KG1 (cell line): ENCODE results near the gene MRPL19.

Experiments used
- DNase-seq: peaks from one replicate; lab custom pipeline; 2025; lab: John Stamatoyannopoulos, UW

MRPL19 gene

GRCh38 chr2:75646583-75647425 is at the start of gene MRPL19:
TSS of gene MRPL19 (plus strand) at chr2:75646783. CDS start at chr2:75646808, 25 bp downstream.
- DNase-seq, result peak; percentile 78

DNA sequence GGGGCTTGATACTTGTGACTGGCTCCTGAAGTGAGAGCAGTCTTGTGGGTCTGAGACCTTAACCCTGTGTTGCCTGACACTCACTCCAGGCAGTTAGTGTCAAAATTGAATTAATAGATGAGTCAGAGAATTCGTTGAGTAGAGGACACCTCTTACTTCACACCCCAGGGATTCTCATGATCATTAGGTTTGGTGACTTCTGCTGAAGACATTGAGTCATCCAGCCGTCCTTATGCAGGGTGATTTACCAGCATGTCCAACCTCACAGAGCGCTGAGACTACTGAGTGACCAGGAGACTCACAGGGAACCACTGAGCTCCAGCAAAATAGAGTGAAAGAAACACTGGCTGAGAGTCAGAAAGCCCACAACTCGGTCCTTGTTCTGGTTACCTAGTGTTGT is 49.8 kb upstream of the MRPL19 start:
- DNase-seq, result no peak

GRCh38 chr2:75597949-75598348 is 48.6 kb upstream of the MRPL19 start:
- no peak for DNase-seq

DNA sequence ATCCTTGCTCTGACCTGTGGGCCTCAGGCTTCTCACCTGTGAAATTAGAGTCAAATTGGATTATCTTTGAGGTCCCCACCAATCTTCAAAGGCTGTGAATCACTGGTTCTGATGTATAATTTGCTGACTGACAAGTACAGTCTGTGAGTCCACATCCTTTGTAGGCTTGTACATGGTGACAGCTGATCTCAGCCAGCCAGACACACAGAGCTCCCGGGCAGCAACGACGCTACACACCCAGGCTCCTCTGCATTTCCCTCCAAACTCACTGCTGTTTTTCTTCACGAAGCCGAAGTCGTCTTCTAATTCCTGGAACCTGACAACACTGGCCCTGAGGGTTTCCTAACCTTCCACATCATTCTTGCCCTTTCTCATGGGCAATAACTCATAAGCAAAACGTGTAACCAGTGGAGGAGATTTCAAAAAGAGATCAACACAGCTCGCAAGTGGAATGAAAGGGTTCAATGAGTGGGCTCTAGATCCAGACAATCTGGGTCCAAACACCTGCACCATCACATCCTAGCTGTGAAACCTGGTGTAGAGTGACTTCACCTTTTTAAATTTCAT is 47.9 kb upstream of the MRPL19 start:
- DNase-seq, result no peak

GRCh38 chr2:75600461-75601011 is 46.0 kb upstream of the MRPL19 start:
- no peak for DNase-seq

GRCh38 chr2:75602724-75603342 is 43.8 kb upstream of the MRPL19 start:
- DNase-seq, result no peak

DNA sequence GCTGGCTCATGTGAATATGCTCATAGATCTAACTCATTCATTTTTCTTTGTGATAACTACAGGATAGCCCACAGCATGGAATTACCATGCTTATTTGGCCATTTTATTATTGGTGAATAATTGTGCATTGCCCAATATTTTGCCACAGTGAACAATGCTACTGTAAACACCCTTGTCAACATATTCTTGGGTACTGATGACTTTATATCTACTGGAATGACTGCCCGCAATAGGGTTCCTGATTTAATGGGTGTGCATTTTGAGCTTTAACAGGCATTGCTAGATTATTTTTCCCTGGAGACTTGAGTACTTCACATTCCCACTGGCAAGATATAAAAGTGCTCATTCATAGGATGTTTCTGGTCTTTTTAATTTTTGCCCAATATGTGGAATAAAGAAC is 43.1 kb upstream of the MRPL19 start:
- no peak for DNase-seq

GRCh38 chr2:75604484-75604883 is 42.1 kb upstream of the MRPL19 start:
- DNase-seq, result no peak

GRCh38 chr2:75605770-75606529 is 40.6 kb upstream of the MRPL19 start:
- no peak for DNase-seq

DNA sequence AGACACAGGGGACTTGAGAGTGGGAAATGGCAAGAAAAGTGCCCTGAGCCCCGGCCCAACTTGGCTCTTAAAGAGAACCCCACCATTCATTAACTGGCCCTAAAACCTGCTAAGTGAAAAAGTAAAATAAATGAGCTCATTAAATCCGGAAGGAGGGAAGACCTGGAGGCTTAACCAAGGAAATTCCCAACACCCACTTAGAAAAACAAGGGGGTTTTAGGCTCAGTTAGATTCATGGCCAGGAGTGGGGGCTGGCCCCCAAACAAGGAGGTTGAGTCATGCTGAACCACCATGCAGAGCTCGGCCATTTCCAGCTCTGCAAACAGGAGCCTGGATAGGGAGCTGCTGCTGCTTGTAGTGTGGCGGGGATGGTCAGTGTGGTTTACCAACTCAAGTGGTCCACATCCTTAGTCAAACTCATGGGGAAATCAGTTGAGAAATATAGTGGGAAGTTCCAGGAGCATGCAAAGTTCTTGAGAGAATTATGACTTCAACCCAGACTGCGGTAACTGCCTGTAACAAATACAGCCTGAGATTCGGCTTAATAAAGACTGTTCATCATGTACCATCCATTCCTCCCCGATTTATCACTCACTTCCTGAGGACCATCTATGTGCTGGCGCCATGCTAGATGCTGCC is 39.7 kb upstream of the MRPL19 start:
- DNase-seq, result no peak

DNA sequence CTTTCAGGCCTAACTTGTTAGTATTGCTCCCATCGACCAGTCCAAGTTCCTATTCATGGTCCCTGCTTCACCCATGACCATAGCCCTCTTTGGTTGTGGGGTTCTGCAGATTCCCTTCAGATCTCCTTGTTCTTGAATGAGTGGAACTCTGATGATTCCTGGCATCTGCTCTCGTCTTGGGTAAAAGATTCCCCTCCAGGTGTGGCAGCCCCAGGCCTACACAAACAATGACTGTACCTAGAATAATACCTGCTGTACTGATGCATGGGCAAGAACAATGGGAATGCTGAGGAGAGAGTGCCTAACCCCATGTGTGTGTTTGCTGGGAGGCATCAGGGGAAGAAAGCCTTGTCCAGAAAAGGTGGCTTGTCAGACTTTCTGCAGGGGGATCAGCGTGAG is 39.2 kb upstream of the MRPL19 start:
- DNase-seq, result no peak

- no peak for DNase-seq
Measured at GRCh38 chr2:75607988-75608683, 38.4 kb upstream of the MRPL19 start.

- peak; percentile 4 for DNase-seq
Measured at GRCh38 chr2:75608684-75609333, 37.8 kb upstream of the MRPL19 start.

- no peak for DNase-seq
Measured at GRCh38 chr2:75609334-75609689, 37.3 kb upstream of the MRPL19 start.

DNA sequence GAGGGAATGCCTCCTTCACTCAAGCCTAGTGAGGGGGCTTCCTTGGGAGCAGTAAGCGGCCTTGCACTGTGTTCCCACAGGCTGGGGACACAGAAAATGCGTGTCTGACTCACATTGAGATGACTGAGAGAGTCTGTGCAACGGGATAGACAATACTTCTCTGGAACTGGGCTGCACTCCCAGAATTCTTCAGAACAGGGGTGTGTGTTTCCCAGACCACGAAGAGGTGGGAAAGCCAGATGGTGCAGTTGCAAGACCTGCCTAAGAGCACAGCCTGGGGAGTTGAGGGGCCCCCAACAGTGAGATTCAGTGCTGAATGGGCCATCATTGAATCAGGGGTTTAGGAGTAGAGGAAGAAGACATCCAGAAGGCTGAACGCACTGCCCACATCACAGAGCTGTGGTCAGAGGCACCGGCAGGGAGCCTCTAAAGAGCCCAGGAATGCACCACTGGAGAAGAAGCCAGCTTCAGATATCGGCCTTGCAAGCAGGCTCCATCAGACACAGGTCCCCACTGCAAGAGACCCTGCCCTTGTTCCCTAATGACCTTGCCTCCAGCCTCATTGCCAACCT is 36.6 kb upstream of the MRPL19 start:
- no peak for DNase-seq

- no peak for DNase-seq
Measured at GRCh38 chr2:75610671-75611070, 35.9 kb upstream of the MRPL19 start.

DNA sequence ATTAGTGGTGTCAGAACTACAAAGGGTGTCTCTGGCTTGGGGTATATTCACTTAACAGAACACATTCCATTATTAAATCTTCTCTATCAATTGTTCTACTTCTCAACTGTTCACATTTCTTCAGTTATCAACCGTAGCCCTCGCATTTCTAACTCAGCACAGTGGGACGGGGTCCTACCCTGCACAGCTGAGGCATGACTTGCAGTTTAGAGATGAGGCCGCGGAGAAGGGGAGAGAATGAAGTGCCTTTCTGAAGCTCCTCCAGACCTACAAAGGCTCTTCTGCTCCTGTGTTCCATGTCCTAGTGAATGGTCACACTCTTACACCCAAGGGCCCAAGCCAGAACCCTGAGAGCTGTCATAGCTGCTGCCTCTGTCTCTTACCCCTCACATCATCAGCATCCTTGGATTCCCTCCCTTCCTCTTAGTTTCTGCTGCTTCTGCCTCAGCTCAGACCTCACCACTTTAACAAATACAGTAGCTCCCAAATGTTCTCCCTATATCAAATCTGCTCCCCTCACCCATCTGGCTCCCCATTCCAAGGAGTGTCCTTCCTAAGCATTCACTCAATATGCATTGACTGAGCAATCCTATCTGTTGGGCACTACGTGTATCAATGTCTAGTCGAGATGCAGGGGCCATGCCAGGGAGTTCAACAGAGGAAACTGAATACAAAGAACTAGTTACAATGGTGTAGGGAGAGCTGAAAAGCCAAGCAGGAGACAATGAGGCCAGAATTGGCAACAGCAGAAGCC is 34.3 kb upstream of the MRPL19 start:
- DNase-seq, result no peak

DNA sequence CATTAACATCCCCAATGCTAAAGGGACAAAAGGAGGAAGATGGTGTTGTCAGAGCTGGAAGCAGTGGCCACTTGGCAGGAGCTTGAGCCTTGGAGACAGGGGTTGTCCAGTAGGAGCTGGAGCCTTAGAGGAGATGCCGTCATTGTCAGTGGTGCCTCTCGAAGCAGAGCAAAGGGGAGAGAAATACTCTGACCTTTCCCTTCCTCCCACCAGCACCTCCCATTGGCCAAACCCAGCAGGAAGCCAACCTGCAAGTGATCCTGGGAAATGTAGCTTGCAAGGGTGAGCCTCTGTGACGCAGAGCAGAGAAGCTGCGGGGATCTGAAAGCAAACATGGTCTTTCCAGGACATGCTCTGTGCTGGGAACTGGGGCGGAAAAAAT is 33.7 kb upstream of the MRPL19 start:
- no peak for DNase-seq

GRCh38 chr2:75614162-75614651 is 32.4 kb upstream of the MRPL19 start:
- no peak for DNase-seq
